ENCODE results near the gene CCRL2.

DNA sequence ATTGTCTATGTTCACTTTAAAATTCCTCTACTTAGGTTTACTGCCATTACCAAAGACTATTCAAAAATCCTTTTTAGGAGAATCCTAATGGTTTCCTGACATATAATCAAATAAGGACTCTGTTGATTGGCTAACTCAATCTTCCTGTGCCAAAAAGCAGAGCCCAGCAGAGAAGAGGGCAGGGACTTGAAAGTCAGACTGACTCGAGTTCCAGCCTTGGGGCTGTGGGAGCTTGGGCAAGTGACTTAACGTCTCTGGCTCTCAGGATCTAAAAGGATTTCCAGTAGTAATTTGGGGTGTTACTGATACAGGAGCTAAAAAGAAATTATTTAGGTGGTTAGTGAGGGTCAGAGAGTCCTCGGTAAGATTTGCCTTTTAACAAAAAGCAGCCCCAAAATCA is 25.4 kb upstream of the CCRL2 start:
- TF ChIP-seq, protein P1, sequence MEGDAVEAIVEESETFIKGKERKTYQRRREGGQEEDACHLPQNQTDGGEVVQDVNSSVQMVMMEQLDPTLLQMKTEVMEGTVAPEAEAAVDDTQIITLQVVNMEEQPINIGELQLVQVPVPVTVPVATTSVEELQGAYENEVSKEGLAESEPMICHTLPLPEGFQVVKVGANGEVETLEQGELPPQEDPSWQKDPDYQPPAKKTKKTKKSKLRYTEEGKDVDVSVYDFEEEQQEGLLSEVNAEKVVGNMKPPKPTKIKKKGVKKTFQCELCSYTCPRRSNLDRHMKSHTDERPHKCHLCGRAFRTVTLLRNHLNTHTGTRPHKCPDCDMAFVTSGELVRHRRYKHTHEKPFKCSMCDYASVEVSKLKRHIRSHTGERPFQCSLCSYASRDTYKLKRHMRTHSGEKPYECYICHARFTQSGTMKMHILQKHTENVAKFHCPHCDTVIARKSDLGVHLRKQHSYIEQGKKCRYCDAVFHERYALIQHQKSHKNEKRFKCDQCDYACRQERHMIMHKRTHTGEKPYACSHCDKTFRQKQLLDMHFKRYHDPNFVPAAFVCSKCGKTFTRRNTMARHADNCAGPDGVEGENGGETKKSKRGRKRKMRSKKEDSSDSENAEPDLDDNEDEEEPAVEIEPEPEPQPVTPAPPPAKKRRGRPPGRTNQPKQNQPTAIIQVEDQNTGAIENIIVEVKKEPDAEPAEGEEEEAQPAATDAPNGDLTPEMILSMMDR (IDR thresholded peaks at IDR 0.05): no peak
- no peak for TF ChIP-seq POLR2A (IDR thresholded peaks at IDR 0.05)
- TF ChIP-seq EP300 (IDR thresholded peaks at IDR 0.05): no peak

Data from suprapubic skin (tissue), 3 donors.